ENCODE results near the gene FAM131A.
"Not testable (repeated sequence)": the region's sequence is repeated elsewhere in the genome, so short reads cannot be mapped to it uniquely, and the experiment has no call there.

FAM131A gene

DNA sequence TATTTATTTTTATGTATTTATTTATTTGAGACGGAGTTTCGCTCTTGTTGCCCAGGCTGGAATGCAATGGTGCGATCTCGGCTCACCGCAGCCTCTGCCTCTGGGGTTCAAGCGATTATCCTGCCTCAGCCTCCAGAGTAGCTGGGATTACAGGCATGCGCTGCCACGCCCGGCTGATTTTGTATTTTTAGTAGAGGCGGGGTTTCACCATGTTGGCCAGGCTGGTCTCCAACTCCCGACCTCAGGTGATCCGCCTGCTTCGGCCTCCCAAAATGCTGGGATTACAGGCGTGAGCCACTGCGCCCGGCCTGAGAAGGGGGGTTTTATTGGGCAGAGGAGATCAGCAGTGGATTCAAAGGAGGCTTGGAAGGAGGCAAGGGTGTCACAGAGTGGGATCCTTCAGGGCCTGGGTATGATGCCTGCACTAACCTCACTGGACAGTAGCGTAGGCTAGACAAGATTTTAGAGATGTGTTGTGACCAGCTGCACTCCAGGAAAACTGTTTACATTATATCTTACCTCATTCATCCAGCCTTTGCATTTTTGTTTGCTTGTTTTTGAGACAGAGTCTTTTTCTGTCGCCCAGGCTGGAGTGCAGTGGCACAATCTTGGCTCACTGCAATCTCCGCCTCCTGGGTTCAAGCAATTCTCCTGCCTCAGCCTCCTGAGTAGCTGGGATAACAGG is 2.2 kb downstream of the FAM131A start:
- DNase-seq (ENCODE audit: low spot score) = not testable (repeated sequence)

DNA sequence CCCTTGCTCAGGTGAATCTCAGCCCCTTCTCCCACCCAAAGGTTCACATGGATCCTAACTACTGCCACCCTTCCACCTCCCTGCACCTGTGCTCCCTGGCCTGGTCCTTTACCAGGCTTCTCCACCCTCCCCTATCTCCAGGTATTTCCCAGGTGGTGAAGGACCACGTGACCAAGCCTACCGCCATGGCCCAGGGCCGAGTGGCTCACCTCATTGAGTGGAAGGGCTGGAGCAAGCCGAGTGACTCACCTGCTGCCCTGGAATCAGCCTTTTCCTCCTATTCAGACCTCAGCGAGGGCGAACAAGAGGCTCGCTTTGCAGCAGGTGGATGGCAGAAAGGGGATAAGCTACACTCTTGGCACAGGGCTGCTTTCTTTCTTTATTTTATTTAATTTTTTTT is 4.5 kb downstream of the FAM131A start:
- DNase-seq (ENCODE audit: low spot score) = no peak

DNA sequence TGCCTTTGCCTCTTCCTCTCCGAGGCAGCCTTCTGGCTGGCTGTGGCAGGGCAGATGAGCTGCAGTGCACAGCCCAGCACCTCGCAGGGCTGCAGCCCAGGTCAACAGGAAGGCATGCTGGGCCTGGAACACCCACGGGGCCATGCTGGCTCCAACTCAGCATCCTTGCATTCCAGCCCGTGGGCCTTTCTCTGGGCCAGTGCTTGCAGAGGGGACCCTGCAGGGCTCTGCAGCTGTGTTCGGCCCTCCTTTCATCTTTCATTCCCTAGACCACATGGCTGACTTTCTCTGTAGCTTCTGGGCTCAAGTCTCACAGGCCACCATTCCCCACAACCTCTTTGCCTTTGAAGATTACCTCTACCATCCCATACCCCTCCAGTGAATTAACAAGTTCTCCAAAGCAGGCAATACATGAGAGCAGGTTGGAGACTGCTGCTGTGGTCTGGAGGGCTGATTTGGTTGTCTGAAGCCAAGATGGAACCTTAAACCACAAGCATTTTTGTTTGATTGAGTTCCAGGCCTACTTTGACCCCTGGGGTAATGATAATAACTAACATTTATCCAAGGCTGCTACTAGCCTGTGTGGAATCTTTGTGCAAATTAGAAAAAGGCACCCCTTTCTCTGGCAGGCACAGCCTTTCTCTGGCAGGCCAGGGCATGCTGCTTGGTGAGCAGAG is 5.9 kb downstream of the FAM131A start:
- no peak for DNase-seq (ENCODE audit: low spot score)

DNA sequence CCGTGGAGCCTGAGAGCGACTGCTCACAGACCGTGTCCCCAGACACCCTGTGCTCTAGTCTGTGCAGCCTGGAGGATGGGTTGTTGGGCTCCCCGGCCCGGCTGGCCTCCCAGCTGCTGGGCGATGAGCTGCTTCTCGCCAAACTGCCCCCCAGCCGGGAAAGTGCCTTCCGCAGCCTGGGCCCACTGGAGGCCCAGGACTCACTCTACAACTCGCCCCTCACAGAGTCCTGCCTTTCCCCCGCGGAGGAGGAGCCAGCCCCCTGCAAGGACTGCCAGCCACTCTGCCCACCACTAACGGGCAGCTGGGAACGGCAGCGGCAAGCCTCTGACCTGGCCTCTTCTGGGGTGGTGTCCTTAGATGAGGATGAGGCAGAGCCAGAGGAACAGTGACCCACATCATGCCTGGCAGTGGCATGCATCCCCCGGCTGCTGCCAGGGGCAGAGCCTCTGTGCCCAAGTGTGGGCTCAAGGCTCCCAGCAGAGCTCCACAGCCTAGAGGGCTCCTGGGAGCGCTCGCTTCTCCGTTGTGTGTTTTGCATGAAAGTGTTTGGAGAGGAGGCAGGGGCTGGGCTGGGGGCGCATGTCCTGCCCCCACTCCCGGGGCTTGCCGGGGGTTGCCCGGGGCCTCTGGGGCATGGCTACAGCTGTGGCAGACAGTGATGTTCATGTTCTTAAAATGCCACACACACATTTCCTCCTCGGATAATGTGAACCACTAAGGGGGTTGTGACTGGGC is 7.3 kb downstream of the FAM131A start:
- no peak for DNase-seq (ENCODE audit: low spot score)

DNA sequence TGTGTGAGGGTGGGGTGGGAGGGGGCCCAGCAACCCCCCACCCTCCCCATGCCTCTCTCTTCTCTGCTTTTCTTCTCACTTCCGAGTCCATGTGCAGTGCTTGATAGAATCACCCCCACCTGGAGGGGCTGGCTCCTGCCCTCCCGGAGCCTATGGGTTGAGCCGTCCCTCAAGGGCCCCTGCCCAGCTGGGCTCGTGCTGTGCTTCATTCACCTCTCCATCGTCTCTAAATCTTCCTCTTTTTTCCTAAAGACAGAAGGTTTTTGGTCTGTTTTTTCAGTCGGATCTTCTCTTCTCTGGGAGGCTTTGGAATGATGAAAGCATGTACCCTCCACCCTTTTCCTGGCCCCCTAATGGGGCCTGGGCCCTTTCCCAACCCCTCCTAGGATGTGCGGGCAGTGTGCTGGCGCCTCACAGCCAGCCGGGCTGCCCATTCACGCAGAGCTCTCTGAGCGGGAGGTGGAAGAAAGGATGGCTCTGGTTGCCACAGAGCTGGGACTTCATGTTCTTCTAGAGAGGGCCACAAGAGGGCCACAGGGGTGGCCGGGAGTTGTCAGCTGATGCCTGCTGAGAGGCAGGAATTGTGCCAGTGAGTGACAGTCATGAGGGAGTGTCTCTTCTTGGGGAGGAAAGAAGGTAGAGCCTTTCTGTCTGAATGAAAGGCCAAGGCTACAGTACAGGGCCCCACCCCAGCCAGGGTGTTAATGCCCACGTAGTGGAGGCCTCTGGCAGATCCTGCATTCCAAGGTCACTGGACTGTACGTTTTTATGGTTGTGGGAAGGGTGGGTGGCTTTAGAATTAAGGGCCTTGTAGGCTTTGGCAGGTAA is 8.1 kb downstream of the FAM131A start:
- peak; percentile 75 for DNase-seq (ENCODE audit: low spot score)

DNA sequence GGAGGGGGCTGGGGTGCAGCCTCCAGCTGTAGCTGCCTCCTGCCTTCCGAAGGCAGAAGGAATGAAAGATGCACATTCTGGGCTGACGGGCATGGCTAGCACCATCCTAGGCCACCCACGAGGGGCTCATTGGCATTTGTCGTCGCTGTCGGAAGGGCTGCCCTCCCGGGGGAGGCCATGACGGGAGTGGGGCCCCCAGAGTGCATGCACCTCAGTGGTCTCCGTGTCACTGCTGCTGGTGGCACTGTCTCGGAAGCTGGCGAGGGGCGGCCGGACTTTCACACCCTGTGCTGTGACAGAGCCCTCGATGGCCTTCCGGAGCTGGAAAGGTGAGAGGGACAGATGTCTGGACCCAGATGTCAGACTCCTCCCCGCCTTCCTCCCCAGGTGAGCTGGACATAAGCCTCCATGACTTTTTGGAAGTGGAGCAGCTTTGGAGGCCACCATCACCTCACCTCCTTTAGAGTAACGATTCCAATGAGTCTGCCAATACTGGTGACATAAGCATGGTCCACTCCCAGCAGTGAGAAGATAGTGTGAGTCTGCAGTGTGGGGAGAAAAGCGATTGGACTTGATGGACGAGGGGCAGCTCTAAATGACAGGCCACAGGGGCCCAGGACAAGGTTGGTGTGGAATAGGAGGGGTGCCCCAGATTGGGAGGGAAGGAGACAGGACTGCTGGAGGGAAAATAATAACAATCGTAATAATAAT is 9.2 kb downstream of the FAM131A start:
- DNase-seq (ENCODE audit: low spot score) = no peak

DNA sequence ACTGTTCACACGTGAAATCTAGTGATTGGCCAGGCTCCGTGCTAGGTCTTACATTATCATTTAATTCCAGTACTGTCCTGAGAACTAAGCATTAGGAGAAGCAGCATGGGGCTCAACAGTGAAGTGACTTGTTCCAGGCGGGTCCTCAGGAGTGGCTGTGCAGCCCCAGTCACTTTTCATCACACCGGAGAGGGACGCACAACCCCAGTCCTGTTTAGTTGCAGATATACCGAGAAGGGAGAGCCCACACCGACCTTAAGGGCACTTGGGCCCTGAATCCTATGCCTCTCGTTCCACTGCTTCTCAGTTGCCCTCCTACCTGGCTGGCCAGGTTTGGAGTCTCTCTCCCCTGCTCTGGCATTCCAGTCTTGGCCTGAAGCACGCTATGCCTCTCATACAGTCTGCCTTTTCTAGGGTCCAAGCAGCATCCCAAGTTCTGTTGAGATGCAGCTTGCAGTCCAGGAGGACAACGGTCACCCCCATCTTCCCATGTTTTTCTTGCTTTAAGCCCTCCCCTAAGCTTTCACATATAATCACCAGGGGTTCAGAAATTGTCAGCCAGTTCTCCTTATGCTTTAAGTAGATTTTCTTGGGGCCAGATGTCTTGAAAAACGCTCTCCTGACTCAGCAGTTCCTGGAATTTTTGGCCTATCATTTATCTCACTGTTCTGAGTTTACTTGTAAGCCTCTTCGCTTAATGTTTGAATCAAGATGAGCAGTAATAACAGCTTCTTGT is 10.1 kb downstream of the FAM131A start:
- DNase-seq (ENCODE audit: low spot score) = no peak

DNA sequence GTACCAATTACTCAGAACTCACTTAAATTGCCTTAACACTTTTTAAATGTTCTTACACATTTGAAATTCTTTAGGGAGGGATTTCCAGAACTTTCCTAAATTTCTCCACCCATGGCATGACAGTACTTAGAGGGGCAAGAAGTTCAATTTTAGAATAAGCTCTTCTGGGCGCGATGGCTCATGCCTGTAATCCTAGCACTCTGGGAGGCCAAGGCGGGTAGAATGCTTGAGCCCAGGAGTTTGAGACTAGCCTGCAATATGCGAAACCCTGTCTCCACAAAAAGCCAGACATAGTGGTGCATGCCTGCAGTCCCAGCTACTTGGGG is 10.6 kb downstream of the FAM131A start:
- DNase-seq (ENCODE audit: low spot score) = no peak

DNA sequence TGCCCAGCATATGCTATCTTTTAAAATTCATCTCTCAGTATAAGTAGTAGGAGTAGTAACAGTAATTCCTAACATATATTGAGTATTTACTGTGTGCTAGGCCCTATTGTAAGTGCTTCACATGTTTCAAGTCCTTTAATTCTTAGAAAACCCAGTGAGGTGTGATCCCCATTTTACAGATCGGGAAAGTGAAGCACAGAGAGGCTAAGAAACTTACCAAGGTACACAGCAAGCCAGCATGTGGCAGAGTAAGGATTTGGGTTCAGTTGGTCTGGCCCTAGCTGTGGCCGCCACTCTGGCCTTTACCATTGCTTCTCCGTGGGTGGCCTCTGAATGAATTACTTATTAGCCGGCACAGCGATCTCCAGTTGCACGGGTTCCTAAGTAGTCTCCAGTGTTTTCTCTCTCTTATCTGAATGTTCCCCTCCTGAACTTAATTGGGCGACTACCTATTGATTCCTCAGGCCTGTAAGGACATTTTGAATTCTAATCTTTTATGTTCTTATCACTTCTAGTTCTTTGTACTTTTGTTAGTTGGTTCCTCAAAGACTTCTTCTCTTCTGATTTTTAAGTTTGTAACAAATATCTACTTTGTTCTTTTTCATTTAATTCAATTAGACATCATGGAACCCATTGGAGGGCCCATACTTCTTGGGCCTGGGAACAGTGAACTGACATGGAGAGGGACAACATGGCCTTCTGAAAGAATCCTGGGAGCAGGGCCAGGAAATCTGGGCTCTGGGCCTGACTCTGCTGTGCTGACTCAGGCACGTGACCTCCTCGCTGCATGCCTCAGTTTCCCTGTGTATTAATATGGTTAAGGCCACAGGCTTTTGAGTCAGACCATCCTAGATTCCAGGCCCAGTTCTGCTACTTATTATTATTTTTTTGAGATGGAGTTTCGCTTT is 12.4 kb downstream of the FAM131A start:
- DNase-seq (ENCODE audit: low spot score) = no peak

DNA sequence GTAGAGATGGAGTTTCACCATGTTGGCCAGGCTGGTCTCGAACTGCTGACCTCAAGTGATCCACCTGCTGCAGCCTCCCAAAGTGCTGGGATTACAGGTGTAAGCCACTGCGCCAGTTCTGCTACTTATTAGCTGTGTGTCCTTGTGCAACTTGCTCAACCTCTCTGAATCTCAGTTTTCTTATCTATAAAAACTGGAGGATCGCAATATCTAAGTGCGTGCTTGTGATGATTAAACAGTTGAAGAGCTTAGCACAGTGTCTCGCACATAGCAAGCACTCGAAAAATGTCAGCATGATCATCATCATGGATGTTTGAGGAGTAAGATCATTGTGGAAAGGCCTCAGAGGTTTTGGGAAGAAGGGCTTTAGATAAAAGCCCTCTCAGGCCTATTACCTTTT is 13.2 kb downstream of the FAM131A start:
- DNase-seq (ENCODE audit: low spot score) = no peak

DNA sequence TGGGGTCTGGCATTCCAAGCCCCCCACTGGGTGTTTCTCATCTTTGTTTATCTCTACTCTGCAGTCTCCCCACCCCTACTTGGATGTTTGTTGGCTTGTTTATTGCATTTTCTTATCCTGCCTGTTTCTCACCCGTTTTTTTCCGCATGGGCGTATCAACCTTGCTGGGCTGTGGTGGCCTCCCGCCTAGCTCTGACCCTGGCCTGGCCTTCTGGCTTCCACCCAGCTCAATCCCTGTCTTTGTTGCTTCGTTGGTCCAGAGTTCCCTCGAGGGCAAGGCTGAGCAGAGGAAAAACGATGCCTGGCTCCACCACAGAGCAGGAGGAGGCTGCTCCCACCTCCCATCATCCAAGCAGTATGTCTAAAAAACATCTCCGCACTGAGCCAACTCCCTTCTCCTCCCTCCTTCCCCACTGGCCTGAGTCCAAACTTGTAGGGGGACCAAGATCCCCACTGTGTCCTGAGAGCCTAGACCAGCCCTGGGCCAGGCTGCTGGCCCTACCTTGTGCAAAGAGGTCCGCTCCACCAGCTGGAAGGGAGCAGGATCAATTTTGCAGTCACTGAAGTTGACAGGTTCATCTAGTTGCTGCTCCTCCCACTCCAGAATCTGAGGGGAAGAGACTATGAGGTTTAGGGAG is 14.2 kb downstream of the FAM131A start:
- no peak for DNase-seq (ENCODE audit: low spot score)

DNA sequence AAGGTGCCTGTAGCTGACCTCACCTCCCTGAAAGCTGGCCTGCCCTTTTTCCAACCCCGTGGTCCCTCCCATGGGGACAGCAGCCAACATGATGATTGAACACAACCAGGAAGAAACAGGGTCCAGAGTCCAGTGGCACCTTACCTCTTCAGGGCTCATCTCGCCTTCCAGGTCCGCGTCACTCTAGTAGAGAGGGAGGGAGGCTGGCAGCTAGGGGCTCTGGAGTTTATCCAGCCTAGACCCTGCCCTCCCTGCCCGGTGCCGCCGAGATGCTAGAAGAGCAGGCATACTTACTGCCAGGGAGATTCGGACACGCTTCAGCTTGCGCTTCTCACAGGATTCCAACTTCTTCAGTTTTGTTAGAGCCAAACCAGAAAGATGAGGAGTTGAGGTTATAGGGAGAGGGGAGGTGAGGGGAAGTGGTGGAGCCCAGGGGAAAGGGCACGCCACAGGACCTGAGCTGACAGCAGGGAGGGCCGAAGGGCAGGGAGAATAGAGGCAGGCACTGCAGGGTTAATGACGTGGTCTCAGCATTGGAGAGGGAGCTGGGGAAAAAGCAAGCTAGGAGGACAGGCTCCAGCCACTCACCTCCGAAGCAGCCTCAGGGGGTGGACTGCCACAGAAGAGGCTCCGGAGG is 14.9 kb downstream of the FAM131A start:
- no peak for DNase-seq (ENCODE audit: low spot score)

DNA sequence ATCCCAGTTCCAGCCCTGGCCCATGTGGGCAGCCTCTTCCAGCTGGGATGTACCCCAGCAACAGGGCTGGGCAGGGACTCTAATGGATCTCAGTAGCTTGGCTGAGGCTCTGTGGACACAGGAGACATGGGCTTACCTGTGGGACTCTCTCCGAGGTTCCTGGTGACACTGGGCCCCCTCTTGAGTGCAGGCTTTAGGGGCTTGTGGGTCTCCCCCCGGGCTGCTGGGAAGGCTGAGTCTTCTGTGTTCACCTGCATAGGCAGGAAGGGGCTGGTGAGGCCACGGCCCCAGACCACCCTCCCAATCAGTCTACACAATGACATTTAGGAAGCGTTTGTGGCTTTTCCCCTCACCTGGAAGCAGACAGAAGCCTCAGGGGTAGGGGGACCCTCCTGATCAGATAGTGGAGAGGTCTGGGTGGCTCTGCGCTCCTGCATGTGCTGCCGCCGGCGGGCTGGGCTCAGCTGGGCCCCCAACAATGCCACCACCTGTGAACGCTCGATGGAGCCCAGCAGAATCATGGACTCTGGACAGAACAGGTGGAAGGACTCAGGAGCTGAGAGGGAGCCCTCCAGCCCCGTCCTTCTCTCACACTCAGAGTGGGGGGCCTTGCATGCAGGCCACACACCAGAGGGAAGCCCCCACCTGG is 15.6 kb downstream of the FAM131A start:
- no peak for DNase-seq (ENCODE audit: low spot score)

DNA sequence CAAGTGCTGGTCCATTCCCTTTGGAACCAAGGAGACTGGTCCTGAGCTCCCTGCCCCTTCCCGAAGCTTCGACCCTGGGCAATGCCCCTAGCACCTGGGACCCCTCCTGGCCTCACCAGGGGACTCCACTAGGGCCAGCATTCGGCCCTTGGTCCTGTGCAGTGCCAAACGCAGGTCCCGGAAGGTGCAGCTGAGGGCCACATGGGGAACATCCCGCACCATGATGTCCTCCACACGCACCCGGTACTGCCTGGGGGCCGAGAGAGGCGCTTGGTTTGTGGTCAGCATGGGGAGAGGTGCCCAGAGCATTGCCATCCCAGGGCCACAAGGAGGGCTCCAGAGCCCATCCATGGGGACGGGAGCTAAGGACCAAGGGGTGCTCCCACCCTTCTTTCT is 16.1 kb downstream of the FAM131A start:
- no peak for DNase-seq (ENCODE audit: low spot score)

DNA sequence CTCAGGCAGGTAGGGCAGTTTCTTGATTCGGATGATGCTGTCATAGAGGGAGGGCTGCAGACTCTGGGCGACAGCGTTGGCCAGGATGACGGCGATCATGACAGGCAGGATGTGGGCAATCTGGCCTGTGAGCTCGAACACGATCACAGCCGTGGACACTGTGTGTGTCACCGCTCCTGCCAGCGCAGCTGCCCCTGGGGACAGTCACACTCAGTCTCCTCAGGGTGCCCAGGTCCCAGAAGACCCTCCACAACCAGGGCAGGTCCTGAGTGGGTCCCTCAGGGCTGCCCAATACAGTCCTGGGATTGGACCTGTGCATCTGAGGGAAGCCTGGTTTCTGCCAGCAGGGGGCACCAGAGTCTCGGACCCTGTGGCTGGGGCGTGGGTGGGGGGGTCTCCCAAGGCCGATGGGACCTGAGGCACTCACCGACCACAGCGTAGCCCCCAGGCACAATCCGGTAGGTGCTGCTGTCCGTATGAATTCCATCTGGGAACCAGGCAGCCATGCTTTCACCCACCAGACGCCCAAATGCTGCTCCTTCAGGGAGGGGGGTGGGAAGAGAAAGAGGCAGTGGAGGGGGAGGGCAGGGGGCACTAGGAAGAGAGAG is 16.8 kb downstream of the FAM131A start:
- DNase-seq (ENCODE audit: low spot score) = peak; percentile 85

DNA sequence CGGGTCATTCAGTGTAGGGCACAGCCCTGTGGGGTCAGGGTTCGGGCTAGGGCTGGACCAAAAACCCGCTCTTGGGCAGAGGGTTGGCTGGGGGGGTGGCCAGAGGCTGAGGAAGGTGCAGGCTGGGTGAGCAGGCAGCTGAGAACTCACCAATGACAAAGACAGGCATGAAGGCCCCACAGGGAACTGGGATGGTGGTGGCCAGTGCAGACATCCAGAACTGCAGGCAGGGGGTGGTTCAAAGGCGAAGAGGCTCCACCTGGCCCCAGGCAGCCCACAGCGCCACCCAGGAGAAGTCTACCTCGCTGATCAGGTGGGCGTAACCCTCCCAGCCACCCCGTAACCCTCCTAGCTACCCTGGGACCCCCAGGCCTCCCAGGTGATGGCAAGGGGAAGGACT is 17.4 kb downstream of the FAM131A start:
- DNase-seq (ENCODE audit: low spot score) = no peak

DNA sequence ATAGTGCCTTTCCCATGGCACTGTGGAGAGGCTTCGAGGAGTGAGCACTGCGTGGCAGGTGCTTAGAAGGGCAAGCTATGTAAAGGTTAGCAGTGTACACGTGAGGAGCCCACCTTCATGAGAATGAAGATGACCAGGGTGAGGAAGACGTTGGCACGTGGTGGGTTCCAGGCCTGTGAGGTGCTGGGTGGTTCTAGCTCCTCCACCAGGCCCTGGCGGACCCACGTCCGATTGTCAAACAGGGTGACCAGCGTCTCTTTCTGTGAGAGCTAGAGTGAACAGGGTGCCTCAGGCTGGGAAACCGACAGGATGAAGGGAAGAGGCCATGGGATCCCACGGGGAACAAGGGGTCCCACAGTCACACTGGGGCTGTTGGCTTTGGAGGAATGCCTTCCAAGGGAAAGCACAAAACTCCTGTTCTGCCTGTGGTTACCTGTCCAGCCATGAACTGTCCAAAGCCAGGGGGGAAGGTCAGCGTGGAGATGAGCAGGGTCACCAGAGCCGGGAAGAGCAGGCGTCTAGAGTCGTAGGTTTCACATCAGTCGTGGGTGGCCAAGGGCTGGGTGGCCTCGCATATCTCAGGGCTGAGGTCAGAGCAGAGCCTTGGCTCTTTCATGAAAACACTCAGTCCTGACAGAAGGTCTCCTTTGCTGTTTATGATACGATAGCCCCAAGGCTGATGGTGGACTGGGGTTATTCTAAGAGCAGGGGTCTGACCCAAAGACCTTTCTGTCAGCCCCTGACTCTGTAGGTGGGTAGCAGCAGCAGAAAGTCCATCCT is 18.1 kb downstream of the FAM131A start:
- no peak for DNase-seq (ENCODE audit: low spot score)
